Heart right ventricle (tissue), 16 donors: ENCODE data around the gene SRRM3. TPM values are rescaled to one million over a fixed set of nuclear protein-coding genes. Genes with fewer than 3 reads are reported as not detected.
A peak's percentile ranks its signal among the peaks of the same experiment; 100 is the strongest.

ENCODE experiments used
- ATAC-seq, 8 donors: fragments of 200-7000 bp; cut with Tn5 transposase; one replicate each; pipeline ENCODE4 v1.9.1; 2020; ENCODE audit warnings: mild to moderate bottlenecking in 8 of 8, moderate library complexity in 8 of 8, moderate number of reproducible peaks in 1 of 8
- DNase-seq, 2 donors: peaks; one replicate each; pipeline ENCODE4 v3.0.0-alpha.2; 2020
- H3K27ac ChIP-seq, 10 donors: fragments of 200-600 bp; sonication (generic) in 2 of 10; one replicate each; pipeline versions ENCODE4 v1.5.0 to v1.8.0; 2020 to 2022; ENCODE audit warnings: mild to moderate bottlenecking in 3 of 10
- H3K27me3 ChIP-seq, 7 donors: fragments of 200-600 bp; one replicate each; pipeline ENCODE4 v1.8.0; 2021 to 2022; ENCODE audit warnings: mild to moderate bottlenecking in 2 of 7
- H3K36me3 ChIP-seq, 9 donors: fragments of 200-600 bp; sonication (generic) in 1 of 9; one replicate each; pipeline versions ENCODE4 v1.5.0 to v1.8.0; 2020 to 2022; ENCODE audit warnings: mild to moderate bottlenecking in 2 of 9
- H3K4me1 ChIP-seq, 9 donors: fragments of 200-600 bp; sonication (generic) in 1 of 9; one replicate each; pipeline versions ENCODE4 v1.5.0 to v1.8.0; 2020 to 2022; ENCODE audit warnings: mild to moderate bottlenecking in 4 of 9
- H3K4me3 ChIP-seq, 10 donors: fragments of 200-600 bp; sonication (generic) in 2 of 10; one replicate each; pipeline versions ENCODE4 v1.5.0 to v1.8.0; 2020 to 2022; ENCODE audit warnings: mild to moderate bottlenecking in 7 of 10, moderate library complexity in 2 of 10
- H3K9me3 ChIP-seq, 11 donors: fragments of 200-600 bp in 10 of 11; sonication (generic) in 2 of 11; one replicate each; pipeline versions ENCODE4 v1.5.0 to v1.8.0; 2013 to 2022; ENCODE audit warnings: mild to moderate bottlenecking in 2 of 11, control low read depth in 1 of 11, moderate library complexity in 1 of 11
- CTCF ChIP-seq, 9 donors: fragments of 200-600 bp; sonication (generic) in 2 of 9; IDR thresholded peaks; one replicate each; pipeline versions ENCODE4 v1.5.0 to v1.8.0; 2021 to 2022; ENCODE audit warnings: antibody characterized with exemption in 9 of 9, mild to moderate bottlenecking in 5 of 9, moderate library complexity in 1 of 9
- WGBS, 2 donors: extraction: QIAGEN DNeasy Blood & Tissue Kit; methylation state at CpG; one replicate each; pipeline ENCODE4 v1.1.7; 2013; ENCODE audit warnings: inconsistent platforms in 1 of 2; 5-methylcytosine and 5-hydroxymethylcytosine counted together
- intact Hi-C, 10 donors: fragments of 100-400 bp; cut with DNase I; formaldehyde crosslinking; loops; one replicate each; pipeline versions ENCODE4 v1.11.1 to v1.14.2; 2022
- polyA plus RNA-seq, 2 donors: library from polyadenylated mRNA; stranded (reverse); fragments of 200-250 nt; gene quantifications; one replicate each; pipeline ENCODE4 v1.2.3, GENCODE V29; 2013
- total RNA-seq, 10 donors: library from RNA; stranded (reverse); fragmentation: NEBNext Ultra II Directional in 3 of 10; extraction: Animal tissue kit (Norgen Biotek cat#: 25700) in 3 of 10; gene quantifications; one replicate each; pipeline versions ENCODE4 v1.2.1 to v1.2.4, GENCODE V29; 2021 to 2023
- donor health status: Arrhythmogenic right ventricular cardiomyopathy.
- donor health status: ischemic (EF 13 %, LVEDD 7.1; RV severe dilation, severe dysfunction).
- donor health status: healthy with polysubstance abuse.
- donor health status: DM: no; HTN: yes; CAD: no.
- donor health status: DM: no; HTN: no; CAD: no.
- donor health status: ischemic (EF 25% LVEDD 6.9; RV normal size, moderate dysfunction).
- donor health status: ischemic (EF 25% LVEDD 5.7; RV mildly dilated, moderate dysfunction).
- donor health status: healthy.
- donor health status: DM: yes; HTN: yes; CAD: no.
- donor health status: Ischemic cardiomyopathy.
- donor health status: ischemic (EF 35%, LVEDD 5.7; RV mildly dilated, moderate dysfunction).
- donor health status: nonischemic (EF 11% LVEDD 7.7; RV severe dilation, severe dysfunction).
- donor health status: DM: yes; HTN: yes; CAD: no.
- donor health status: PGD.
- donor health status: ischemic (EF 29% LVEDD 5.4; RV normal size, mild dysfunction).
- donor health status: nonischemic (EF 23%, LVEDD 6.1; RV moderate dilation, normal function).

Gene SRRM3
- total and polyA plus RNA-seq, 12 donors: 1.0 to 36.2 (median 5.5) TPM

GRCh38 chr7:76325092-76325491 lies 123.4 kb downstream of the SRRM3 start:
- no peaks in the 10 kb centered on the region for H3K27me3 ChIP-seq
- DNase-seq: no peak
- 95 to 96% methylated on average over 11 of the region's 11 CpGs for WGBS, 2 donors
- H3K4me1 ChIP-seq: peaks cover 7 to 88% (median 51%) of the 10 kb centered on the region in 9 donors
- H3K4me3 ChIP-seq: no peak overlapping the region
- H3K9me3 ChIP-seq: no peaks in the 10 kb centered on the region
- intact Hi-C loops: no loop called here
- no peak for TF ChIP-seq CTCF (IDR thresholded peaks at IDR 0.05)
- peak overlapping the region in 2 of 10 donors; percentile 84 to 88 for H3K27ac ChIP-seq
- ATAC-seq: no peak
- peaks cover 0 to 71% (median 20%) of the 10 kb centered on the region in 9 donors for H3K36me3 ChIP-seq

GRCh38 chr7:76325811-76326210 lies 124.1 kb downstream of the SRRM3 start:
- DNase-seq (no peak), ATAC-seq (no peak)
- Histone ChIP-seq H3K4me1 (peaks cover 7 to 94% (median 59%) of the 10 kb centered on the region in 9 donors), H3K27me3 (no peaks in the 10 kb centered on the region), H3K9me3 (no peaks in the 10 kb centered on the region), H3K27ac (peak overlapping the region in 5 of 10 donors; percentile 10 to 88 (median 66)), H3K4me3 (no peak overlapping the region), H3K36me3 (peaks cover 0 to 76% (median 20%) of the 10 kb centered on the region in 9 donors)
- WGBS, 2 donors: 87 to 93% methylated on average over 5 of the region's 5 CpGs
- TF ChIP-seq CTCF (IDR thresholded peaks at IDR 0.05): no peak
- intact Hi-C loops: no loop called here

- ATAC-seq (peak in 3 of 8 donors; percentile 11 to 28 (median 15)), DNase-seq (no peak)
- Histone ChIP-seq H3K27ac (peak overlapping the region in 7 of 10 donors; percentile 26 to 88 (median 63)), H3K4me3 (no peak overlapping the region), H3K9me3 (no peaks in the 10 kb centered on the region), H3K27me3 (no peaks in the 10 kb centered on the region), H3K36me3 (peaks cover 0 to 84% (median 20%) of the 10 kb centered on the region in 9 donors), H3K4me1 (peaks cover 7 to 94% (median 60%) of the 10 kb centered on the region in 9 donors)
- intact Hi-C loops: no loop called here
- no peak for TF ChIP-seq CTCF (IDR thresholded peaks at IDR 0.05)
- WGBS, 2 donors: 30 to 43% methylated on average over 5 of the region's 5 CpGs
Measured at GRCh38 chr7:76326646-76327233, 125.0 kb downstream of the SRRM3 start.

GRCh38 chr7:76327610-76328009 lies 125.9 kb downstream of the SRRM3 start:
- Histone ChIP-seq H3K27me3 (no peaks in the 10 kb centered on the region), H3K4me1 (peaks cover 7 to 94% (median 61%) of the 10 kb centered on the region in 9 donors), H3K9me3 (no peaks in the 10 kb centered on the region), H3K36me3 (peaks cover 0 to 89% (median 20%) of the 10 kb centered on the region in 9 donors), H3K4me3 (no peak overlapping the region), H3K27ac (peak overlapping the region in 5 of 10 donors; percentile 1 to 88 (median 65))
- WGBS, 2 donors: 50 to 64% methylated on average over 7 of the region's 7 CpGs
- TF ChIP-seq CTCF (IDR thresholded peaks at IDR 0.05): no peak
- no peak for DNase-seq
- no peak for ATAC-seq
- intact Hi-C loops: no loop called here
